ENCODE data around the gene CEBPZ.
"Not testable (repeated sequence)": the region's sequence is repeated elsewhere in the genome, so short reads cannot be mapped to it uniquely, and the experiment has no call there.

The CEBPZ gene

DNA sequence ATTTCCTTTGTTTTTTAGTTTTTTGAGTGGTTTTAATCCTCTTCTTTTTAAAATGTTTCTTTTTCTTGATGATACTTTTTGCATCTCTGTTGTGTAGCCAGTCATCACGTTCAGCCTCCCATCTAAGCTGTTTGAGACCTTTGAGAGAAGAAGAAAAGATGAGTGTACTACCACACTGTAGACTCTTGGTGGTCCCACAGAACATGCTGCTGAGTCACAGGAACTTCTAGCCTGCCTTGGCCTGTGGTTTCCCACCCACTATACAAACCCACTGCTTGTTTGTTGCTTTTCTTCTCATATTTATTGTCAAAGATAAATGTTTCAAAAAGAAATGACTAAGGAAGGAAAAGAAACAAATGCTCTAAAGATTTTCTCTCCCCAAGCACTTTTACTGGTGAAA, 29.6 kb downstream of the CEBPZ start:
- no peak for TF ChIP-seq POLR2A (IDR thresholded peaks at IDR 0.05; ENCODE audit: low read depth, low read length)
- FAIRE-seq = no peak
- no peak for DNase-seq (ENCODE audit: insufficient read length, low spot score)

DNA sequence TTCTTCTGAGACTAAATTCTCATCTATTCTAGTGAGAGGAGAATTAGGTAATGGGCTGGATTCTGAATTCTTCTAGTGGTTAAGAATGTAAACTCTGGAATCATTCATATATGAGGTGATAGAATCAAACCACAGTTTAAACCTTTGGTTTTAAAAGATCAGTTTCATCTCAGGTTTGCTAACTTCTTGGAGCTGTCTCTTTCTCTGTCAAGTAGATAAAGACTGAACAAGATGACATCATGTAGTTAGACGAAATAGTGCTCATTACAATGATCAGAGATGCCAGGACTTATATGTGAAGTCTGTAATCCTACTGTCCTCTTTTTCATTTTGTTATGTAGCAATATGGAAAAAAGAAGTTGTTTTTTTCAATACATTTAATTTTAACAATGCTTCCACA, 30.2 kb downstream of the CEBPZ start:
- no peak for FAIRE-seq
- no peak for TF ChIP-seq POLR2A (IDR thresholded peaks at IDR 0.05; ENCODE audit: low read depth, low read length)

DNA sequence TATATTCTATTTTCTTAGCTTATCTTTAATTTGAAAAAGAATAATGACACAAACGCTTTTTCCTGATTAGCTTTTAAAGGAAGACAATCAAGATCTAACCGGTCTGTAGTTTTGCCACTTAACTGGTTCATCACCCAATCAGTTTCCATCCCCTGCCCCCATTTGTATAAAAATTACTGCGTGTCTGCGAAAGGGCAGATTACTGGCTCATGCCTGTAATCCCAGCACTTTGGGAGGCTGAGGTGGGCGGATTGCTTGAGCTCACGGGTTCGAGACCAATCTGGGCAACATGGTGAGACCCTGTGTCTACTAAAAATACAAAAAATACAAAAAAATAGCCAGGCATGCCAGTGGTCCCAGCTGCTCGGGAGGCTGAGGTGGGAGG, 32.7 kb downstream of the CEBPZ start:
- FAIRE-seq (no peak), DNase-seq (ENCODE audit: insufficient read length, low spot score) (no peak)
- TF ChIP-seq POLR2A (IDR thresholded peaks at IDR 0.05; ENCODE audit: low read depth, low read length) = no peak

More for the DNA sequence above, 30.2 kb downstream of the CEBPZ start:
- no peak for DNase-seq (ENCODE audit: insufficient read length, low spot score)

DNA sequence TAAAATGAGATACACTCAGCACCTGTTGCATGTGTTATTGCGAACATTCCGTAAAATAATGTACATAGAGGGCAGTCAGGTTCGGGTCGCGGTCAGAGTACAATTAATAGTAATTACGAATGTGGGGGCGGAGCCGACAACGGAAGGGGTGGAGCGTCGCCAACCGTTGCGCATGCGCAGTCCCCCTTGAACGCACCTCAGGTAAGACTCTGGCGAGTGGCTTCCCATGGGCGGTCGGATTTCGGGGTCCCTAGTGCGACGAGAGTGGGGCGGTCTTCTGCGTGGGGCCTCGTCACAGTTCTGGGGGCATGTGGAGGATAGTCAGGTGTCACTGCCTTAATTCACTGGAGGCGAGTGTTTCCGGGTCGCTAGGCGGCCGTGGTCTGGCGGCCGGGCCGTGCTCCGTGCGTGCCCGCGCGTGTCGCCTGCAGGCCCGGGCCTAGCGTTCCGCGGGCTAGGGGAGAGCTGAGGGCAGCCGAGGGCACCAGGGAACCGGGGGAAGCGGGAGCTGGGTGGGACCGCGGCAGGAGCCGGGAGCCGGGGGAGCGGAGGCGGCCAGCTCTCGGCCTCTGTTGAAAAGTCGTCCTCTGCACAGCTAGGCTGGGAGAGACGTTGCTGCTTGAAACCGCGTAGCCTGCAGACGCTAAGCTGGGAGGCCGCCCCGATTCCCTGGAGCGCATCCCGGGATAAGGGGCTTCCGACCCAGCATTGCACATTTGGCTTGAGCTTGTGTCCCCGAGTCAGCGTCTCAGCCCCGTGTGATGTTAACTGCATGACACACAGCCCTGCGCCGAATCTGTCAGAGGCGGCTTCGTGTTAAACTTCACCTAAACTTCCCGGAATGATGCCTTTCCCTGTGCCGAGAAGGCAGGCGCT, 34.8 kb downstream of the CEBPZ start, which contains the start of gene CEBPZOS:
Gene CEBPZOS (plus strand): TSS at position 177 of the 876 bp plus-strand sequence. CDS start 3,209 bp downstream, outside the sequence.
- DNase-seq (ENCODE audit: insufficient read length, low spot score) (peak; percentile 56), FAIRE-seq (peak; percentile 68)
- peak; percentile 84 for TF ChIP-seq POLR2A (IDR thresholded peaks at IDR 0.05; ENCODE audit: low read depth, low read length)

DNA sequence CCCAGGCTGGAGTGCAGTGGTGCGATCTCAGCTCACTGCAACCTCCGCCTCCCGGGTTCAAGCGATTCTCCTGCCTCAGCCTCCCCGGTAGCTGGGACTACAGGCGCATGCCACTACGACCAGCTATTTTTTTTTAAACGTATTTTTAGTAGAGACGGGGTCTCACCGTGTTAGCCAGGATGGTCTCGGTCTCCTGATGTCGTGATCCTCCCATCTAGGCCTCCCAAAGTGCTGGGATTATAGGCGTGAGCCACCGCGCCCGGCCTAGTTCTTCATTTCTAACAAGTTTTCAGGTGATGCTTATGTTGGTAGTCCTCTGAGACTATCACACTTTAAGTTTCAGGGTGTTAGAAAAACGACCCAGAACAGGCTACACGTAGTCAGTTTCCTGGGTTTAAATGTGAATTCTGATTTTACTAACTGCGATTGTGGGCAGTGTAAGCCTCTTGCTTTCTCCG, 35.5 kb downstream of the CEBPZ start:
- not testable (repeated sequence) for DNase-seq (ENCODE audit: insufficient read length, low spot score); FAIRE-seq

DNA sequence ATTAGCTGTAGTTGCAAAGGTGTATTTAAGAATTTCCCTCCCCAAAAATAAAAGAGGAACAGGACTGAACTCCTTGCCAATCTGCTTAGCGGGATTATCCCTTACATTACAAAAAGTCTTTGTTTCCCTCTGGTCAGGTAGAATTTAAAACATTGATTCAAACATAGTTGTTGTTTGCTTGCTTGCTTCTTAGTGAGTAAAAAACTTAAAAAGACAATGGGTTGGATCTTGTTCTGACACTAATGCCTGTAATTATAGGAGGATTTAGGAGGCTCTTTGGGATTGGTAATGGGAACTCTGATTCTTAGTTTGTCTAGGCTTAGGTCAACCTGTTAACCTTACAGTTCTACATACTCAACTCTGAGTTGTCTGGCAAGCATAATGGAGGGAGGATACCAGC, 38.8 kb downstream of the CEBPZ start:
- no peak for DNase-seq (ENCODE audit: insufficient read length, low spot score)
- no peak for TF ChIP-seq POLR2A (IDR thresholded peaks at IDR 0.05; ENCODE audit: low read depth, low read length)
- FAIRE-seq = no peak

DNA sequence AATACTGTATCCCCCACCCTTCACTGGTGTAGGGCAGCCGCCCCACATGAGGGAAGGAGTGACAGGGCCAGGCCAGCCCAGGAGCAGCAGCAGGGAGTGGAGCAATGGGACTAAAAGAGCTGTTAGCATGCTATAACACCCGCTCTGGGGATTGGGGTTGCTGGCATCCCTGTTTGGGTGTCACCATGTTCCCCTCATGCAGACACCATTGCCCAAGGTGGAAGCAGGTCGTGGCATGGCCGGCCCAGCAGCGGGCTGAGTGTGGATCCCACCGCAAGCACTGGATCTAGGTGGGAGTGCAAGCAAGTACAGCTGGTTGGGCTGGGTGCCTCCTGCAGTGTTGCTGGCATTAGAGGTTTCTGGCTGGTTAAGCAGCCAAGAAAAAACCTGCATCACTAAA, 39.6 kb downstream of the CEBPZ start:
- DNase-seq (ENCODE audit: insufficient read length, low spot score) (no peak), FAIRE-seq (no peak)
- no peak for TF ChIP-seq POLR2A (IDR thresholded peaks at IDR 0.05; ENCODE audit: low read depth, low read length)

DNA sequence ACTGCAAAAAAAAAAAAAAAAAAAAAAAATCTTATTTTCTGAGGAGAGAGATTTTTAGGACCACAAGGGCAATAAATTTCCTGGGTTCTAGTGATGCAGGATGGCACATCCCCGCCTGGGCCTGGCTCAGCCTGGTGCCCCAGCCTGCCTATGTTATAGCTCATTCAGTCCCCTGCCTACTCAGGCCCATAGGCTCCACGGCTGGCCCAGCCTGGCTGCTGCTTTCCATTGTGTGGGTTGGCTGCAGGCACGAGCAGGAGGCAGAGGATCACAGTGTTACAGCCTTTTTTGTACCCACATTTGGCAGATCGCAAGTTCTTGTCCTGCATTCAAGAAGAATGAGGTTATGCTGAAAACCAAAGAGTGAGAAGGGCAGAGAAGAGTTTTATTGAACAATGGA, 40.1 kb downstream of the CEBPZ start:
- no peak for FAIRE-seq
- no peak for DNase-seq (ENCODE audit: insufficient read length, low spot score)
- no peak for TF ChIP-seq POLR2A (IDR thresholded peaks at IDR 0.05; ENCODE audit: low read depth, low read length)

DNA sequence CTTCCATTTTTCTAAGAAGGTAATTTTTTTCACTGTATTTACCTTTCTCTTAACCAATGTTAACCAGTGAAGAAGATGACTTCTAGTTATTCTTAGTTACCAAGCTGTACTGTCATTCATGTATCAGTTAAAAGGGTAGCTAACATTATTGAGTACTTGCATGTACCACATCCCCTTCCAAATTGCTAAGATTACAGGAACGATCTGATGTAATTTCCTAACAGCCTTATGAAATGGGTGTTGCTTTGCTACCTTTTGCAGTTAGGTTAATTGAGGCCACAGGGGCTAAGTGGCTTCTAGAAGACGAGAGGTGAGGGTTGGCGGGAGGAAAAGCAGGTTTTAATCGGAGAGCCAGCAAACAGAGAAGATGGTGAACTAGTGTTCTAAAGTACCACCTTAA, 41.1 kb downstream of the CEBPZ start:
- DNase-seq (ENCODE audit: insufficient read length, low spot score) (no peak), FAIRE-seq (no peak)
- no peak for TF ChIP-seq POLR2A (IDR thresholded peaks at IDR 0.05; ENCODE audit: low read depth, low read length)

DNA sequence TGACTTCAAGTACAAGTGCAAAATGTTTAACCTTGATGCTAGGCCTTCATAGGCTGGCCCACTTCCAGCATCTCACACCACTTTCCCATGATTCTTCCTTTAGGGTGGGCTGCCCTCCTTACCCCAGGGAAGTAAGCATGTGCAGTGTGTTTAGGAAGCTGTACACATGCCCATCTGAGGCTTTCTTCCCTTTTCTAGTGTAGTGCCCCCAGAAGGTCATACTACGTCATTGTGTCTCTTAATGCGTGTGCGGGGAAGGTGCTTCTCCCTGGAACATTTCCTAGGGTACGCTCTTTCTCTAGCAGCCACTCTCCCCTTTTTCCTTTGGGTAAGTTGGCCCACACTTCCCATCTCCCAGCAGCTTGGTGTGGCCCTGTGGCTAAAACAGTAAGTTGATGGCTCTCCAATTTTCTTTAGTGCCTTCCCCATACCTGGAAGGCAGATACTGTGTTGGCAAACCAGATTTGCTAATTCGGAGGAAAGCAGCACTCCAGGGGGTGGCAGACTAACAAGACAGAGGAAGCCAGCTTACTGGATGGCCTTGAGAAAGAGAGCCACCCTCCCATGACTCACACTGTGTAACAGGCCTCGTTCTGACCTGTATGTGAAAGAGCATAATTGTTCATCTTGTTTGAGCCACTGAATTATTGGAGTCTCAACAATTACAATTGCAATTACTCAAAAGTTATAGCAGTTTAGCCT, 41.8 kb downstream of the CEBPZ start:
- no peak for TF ChIP-seq POLR2A (IDR thresholded peaks at IDR 0.05; ENCODE audit: low read depth, low read length)
- FAIRE-seq = peak; percentile 100
- DNase-seq (ENCODE audit: insufficient read length, low spot score) = peak; percentile 74

DNA sequence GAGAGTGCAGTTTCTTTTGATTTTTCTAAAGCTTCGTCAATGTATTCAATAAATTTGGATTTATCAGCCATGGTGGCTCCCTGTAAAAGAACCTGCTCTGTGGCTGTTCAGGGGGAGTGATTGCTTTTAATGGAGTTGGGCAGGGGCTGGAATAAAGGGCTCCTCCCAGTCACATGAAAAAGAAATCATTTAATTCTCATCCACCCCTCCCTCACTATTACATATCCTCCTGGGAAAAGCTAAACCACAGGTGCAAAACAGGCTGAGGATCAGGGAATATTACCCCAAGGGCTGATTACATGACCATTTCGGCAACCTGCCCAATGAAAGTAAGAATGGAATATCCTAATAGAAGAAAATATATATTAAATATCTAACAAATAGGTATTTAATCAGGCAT, 42.8 kb downstream of the CEBPZ start, which contains the start of gene SULT6B1:
Gene SULT6B1 (minus strand): TSS at position 101 of the 400 bp plus-strand sequence. CDS start 30 bp downstream, at position 71.
- TF ChIP-seq POLR2A (IDR thresholded peaks at IDR 0.05; ENCODE audit: low read depth, low read length) = no peak
- FAIRE-seq (no peak), DNase-seq (ENCODE audit: insufficient read length, low spot score) (no peak)

DNA sequence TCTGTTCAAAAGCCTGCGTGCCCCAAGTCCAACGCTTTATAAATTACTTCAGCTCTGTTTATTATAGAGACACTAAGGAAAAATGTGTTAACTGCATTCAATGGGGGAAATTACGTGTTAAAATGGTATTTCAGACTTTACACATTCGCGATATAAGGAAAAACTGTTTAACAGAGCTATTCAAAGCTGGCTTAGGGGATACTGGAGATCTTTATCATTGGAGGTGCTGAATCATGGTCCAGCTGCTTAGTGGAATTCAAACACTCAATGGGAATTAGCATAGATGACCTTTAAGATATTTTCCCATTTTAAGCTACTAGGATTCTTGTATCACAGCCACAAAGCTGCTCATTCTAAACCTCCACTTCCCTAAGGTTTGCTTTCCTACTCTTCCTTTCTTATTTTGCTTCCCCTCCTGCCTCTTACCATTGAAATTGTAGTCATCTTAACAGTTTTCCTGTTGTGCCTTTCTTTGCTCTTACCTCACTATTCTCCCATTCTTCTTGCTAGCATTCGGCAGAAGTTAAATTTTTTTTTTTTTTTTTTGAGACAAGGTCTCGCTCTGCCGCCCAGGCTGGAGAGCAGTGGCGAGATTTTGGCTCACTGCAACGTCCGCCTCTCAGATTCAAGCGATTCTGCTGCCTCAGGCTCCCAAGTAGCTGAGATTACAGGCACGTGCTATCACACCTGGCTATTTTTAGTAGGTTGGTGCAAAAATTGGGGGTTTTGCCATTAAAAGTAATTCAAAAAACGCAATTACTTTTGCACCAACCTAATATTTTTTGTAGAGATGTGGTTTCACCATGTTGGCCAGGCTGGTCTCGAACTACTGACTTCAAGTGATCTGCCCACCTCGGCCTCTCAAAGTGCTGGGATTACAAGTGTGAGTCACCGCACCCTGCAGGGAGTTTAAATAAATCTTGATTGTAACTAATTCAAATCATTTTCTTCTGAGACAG, 49.4 kb downstream of the CEBPZ start:
- FAIRE-seq = peak; percentile 89
- TF ChIP-seq POLR2A (IDR thresholded peaks at IDR 0.05; ENCODE audit: low read depth, low read length) = no peak
- DNase-seq (ENCODE audit: insufficient read length, low spot score) = no peak

DNA sequence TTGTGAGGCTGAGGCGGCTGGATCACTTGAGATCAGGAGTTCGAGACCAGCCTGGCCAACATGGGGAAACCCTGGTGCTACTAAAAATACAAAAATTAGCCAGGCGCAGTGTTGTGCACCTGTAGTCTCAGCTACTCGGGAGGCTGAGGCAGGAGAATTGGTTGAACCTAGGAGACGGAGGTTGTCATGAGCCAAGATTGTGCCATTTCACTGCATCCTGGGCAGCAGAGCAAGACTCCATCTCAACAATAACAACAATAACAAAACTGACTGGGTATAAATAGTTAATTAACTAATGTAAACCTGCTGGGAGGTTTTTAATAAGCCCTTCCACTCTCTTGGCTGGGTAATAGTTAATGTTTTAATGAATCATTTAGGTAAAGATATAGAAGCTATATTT, 50.8 kb downstream of the CEBPZ start:
- TF ChIP-seq POLR2A (IDR thresholded peaks at IDR 0.05; ENCODE audit: low read depth, low read length) = no peak
- no peak for FAIRE-seq
- DNase-seq (ENCODE audit: insufficient read length, low spot score) = no peak

All from H54 (cell line).